HL-60 (cell line): ENCODE data around the gene CDC42BPG.

Source experiments
- DNase-seq, 2 experiments: peaks; one replicate each; pipeline ENCODE4 v3.0.0-alpha.2; 2010 to 2020; ENCODE audit warnings: low read depth in 1 of 2, low spot score in 1 of 2
- H3K27ac ChIP-seq: fragments of 250-450 bp; sonication (Bioruptor Pico); replicated peaks from 2 replicates; pipeline ENCODE4 v1.5.1; 2020; ENCODE audit warnings: mild to moderate bottlenecking, moderate library complexity
- H3K27me3 ChIP-seq: fragments of 250-450 bp; sonication (Bioruptor Pico); 2 replicates; pipeline ENCODE4 v1.5.1; 2021; ENCODE audit warnings: mild to moderate bottlenecking, moderate library complexity; ENCODE audit not compliant: insufficient read depth, poor library complexity, severe bottlenecking
- H3K4me3 ChIP-seq: replicated peaks from 2 replicates; pipeline ENCODE4 v1.5.1; 2011; ENCODE audit warnings: mild to moderate bottlenecking, control low read depth, low read length; ENCODE audit not compliant: insufficient read depth
- GABPA ChIP-seq: IDR thresholded peaks from 2 replicates; pipeline ENCODE4 v1.6.1; 2012; ENCODE audit warnings: low read depth
- POLR2AphosphoS5 ChIP-seq: IDR thresholded peaks from 2 replicates; pipeline ENCODE4 v1.6.1; 2012; ENCODE audit warnings: low read depth
- SPI1 ChIP-seq: IDR thresholded peaks from 2 replicates; pipeline ENCODE4 v1.6.1; 2012; ENCODE audit warnings: low read depth, mild to moderate bottlenecking, borderline replicate concordance
- TF ChIP-seq, protein P1 (sequence below): IDR thresholded peaks from one replicate; pipeline ENCODE4 v1.5.1; 2011; ENCODE audit warnings: low read length, control low read depth, inconsistent platforms; ENCODE audit not compliant: insufficient read depth
- TF ChIP-seq, protein P2 (sequence below): IDR thresholded peaks from 2 replicates; pipeline ENCODE4 v1.6.1; 2012; ENCODE audit warnings: low read depth; ENCODE audit not compliant: insufficient replicate concordance

The CDC42BPG gene

DNA sequence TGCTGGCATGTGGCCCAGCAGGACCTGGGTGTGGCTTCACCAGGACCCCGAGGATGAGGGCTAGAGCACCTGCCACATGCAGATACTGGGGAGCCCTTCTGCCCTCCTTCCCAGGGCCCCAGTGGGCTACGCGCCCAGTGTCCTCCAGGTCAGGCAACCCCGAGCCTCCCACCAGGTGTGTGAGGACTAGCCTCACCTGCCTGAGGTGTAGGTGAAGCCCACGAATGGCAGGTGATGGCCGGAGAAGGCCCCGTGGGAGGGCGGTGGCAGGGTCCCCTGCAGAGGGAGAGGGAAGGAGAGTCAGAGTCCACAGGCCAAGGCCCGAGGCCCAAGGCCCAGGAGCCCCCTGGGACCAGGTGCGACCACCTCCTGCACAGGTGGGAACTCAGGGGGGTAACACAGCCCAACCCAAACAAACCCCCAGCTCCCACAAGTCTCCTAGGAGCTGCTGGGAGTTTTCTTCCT is 6.5 kb downstream of the CDC42BPG start:
- Histone ChIP-seq H3K4me3 (no peak overlapping the region), H3K27ac (no peak overlapping the region), H3K27me3 (no peaks in the 10 kb centered on the region)
- TF ChIP-seq POLR2AphosphoS5: no peak
- TF ChIP-seq, protein P1, sequence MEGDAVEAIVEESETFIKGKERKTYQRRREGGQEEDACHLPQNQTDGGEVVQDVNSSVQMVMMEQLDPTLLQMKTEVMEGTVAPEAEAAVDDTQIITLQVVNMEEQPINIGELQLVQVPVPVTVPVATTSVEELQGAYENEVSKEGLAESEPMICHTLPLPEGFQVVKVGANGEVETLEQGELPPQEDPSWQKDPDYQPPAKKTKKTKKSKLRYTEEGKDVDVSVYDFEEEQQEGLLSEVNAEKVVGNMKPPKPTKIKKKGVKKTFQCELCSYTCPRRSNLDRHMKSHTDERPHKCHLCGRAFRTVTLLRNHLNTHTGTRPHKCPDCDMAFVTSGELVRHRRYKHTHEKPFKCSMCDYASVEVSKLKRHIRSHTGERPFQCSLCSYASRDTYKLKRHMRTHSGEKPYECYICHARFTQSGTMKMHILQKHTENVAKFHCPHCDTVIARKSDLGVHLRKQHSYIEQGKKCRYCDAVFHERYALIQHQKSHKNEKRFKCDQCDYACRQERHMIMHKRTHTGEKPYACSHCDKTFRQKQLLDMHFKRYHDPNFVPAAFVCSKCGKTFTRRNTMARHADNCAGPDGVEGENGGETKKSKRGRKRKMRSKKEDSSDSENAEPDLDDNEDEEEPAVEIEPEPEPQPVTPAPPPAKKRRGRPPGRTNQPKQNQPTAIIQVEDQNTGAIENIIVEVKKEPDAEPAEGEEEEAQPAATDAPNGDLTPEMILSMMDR: no peak
- DNase-seq: no peak

- Histone ChIP-seq H3K27me3 (no peaks in the 10 kb centered on the region), H3K27ac (no peak overlapping the region), H3K4me3 (no peak overlapping the region)
- no peak for DNase-seq
- TF ChIP-seq, protein P2, sequence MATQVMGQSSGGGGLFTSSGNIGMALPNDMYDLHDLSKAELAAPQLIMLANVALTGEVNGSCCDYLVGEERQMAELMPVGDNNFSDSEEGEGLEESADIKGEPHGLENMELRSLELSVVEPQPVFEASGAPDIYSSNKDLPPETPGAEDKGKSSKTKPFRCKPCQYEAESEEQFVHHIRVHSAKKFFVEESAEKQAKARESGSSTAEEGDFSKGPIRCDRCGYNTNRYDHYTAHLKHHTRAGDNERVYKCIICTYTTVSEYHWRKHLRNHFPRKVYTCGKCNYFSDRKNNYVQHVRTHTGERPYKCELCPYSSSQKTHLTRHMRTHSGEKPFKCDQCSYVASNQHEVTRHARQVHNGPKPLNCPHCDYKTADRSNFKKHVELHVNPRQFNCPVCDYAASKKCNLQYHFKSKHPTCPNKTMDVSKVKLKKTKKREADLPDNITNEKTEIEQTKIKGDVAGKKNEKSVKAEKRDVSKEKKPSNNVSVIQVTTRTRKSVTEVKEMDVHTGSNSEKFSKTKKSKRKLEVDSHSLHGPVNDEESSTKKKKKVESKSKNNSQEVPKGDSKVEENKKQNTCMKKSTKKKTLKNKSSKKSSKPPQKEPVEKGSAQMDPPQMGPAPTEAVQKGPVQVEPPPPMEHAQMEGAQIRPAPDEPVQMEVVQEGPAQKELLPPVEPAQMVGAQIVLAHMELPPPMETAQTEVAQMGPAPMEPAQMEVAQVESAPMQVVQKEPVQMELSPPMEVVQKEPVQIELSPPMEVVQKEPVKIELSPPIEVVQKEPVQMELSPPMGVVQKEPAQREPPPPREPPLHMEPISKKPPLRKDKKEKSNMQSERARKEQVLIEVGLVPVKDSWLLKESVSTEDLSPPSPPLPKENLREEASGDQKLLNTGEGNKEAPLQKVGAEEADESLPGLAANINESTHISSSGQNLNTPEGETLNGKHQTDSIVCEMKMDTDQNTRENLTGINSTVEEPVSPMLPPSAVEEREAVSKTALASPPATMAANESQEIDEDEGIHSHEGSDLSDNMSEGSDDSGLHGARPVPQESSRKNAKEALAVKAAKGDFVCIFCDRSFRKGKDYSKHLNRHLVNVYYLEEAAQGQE: no peak
- TF ChIP-seq GABPA (no peak), POLR2AphosphoS5 (no peak), SPI1 (no peak)
- TF ChIP-seq, protein P1: no peak
Measured at GRCh38 chr11:64836448-64837072, 7.9 kb downstream of the CDC42BPG start.

GRCh38 chr11:64835616-64836447 is 8.6 kb downstream of the CDC42BPG start:
- TF ChIP-seq, protein P2: no peak
- TF ChIP-seq, protein P1: no peak
- TF ChIP-seq SPI1 (no peak), GABPA (no peak), POLR2AphosphoS5 (no peak)
- Histone ChIP-seq H3K27ac (no peak overlapping the region), H3K27me3 (no peaks in the 10 kb centered on the region), H3K4me3 (no peak overlapping the region)
- no peak for DNase-seq
